NOMO-1 treated with dmso at 0.1 percent for 144 hours (cell line): ENCODE measurements around the gene IL4I1.

Source experiments
- DNase-seq: peaks from one replicate; lab custom pipeline; 2025; ENCODE audit not compliant: unreplicated experiment; lab: John Stamatoyannopoulos, UW

The IL4I1 gene

DNA sequence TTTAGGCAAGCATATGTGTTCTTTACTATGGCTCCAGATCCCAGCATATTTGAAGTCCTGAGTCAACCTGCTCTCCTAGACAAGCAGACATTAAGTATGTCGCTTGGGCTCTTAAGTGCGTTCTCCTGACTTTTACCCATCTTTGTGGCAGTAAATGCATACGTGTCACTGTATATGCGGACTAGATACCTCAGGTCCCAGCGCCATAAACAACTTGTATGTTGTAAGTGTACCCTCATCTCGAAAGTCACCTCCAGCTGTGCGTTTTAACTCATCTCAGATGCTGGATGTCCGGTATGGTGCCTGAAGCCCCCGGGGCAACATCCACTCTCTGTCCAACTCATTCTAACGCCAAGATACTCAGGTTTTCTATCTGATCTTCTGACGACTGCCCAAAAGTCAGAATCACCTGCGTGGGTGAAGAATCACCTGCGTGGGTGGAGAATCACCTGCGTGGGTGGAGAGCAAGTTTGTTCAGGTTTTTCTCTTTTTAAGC lies 44.0 kb downstream of the IL4I1 start:
- DNase-seq, result no peak

DNA sequence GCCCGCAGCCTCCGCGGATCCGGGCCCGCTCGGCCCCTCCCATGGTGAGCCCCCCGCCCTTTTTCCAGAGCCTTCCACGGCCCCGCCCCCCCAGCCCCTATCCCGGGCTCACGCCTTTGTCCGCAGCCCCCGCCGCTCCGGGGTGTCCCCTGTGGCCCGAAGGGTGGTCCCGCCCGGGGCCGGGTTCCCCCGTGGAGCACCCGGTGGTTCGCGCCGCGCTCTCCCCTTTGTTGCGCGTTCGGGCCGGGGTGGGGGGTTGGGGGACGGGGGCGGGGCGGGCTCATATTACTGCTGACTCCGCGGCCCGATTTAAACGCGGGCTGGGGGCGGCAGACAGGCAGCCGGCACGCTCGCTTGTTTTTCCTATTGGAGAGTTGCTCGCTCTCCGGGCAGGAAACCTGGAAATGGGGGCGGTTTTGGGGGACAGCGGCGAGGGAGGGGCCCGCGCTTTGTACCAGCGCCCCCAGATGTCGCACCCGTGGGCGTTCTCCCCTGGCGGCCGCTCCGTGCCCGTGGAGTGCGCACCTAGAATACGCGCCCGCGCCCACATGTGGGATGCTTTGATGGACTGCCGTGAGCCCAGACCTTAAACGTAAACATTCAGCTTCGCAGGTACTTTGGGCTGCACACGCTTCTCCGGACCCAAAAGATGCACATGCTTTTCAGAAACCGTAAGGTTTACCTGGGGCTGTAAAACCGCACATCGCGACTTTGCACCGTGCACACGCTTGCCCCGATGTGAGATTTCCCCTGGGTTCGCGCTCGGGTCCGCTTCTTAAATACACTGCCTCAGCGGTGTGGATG lies 45.0 kb downstream of the IL4I1 start:
- no peak for DNase-seq

GRCh38 chr19:49850487-49851342 lies 46.0 kb downstream of the IL4I1 start, which contains the start of gene PTOV1:
TSS of gene PTOV1 (plus strand) at chr19:49851159.
- DNase-seq, result peak; percentile 83

GRCh38 chr19:49850221-49850486 lies 46.5 kb downstream of the IL4I1 start:
- DNase-seq, result no peak

DNA sequence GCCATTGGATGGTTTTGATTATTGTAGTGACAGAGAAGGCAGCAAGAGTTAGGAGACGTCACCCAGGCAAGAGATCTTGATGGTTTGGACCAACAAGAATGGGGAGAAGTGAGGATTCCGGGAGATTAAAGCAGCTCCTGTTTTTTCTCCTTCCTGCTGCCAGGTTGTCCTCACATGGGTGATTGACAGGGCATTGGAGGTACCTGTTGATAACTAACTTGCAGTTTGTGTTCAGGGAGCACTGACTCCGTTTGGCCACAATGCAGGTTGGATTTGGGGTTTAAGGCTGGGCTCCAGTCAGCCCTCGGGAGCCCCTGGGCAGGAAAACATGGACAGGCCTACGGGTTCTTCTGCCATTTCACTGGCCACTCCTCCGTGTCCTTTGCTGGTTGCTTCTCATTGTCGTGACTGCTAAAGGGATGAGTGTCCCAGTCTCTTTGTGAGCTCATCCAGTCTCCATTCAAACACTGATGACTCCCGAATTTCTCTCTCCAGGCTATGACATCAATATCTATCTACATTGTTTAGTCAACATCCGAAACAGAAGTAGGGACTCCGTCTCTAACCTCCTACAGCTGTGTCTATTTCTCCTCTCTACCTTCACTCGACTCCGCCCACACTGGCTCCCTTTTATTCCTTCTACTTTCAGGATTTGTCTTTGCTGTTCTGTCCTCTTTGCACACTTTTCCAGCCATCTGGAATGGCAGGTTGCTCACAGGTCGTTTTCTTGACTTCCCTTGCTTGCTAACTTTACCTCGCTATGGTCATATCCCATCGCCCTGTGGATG lies 47.1 kb downstream of the IL4I1 start:
- no peak for DNase-seq

- no peak for DNase-seq
These were observed 47.7 kb downstream of the IL4I1 start for GRCh38 chr19:49848938-49849337.

DNA sequence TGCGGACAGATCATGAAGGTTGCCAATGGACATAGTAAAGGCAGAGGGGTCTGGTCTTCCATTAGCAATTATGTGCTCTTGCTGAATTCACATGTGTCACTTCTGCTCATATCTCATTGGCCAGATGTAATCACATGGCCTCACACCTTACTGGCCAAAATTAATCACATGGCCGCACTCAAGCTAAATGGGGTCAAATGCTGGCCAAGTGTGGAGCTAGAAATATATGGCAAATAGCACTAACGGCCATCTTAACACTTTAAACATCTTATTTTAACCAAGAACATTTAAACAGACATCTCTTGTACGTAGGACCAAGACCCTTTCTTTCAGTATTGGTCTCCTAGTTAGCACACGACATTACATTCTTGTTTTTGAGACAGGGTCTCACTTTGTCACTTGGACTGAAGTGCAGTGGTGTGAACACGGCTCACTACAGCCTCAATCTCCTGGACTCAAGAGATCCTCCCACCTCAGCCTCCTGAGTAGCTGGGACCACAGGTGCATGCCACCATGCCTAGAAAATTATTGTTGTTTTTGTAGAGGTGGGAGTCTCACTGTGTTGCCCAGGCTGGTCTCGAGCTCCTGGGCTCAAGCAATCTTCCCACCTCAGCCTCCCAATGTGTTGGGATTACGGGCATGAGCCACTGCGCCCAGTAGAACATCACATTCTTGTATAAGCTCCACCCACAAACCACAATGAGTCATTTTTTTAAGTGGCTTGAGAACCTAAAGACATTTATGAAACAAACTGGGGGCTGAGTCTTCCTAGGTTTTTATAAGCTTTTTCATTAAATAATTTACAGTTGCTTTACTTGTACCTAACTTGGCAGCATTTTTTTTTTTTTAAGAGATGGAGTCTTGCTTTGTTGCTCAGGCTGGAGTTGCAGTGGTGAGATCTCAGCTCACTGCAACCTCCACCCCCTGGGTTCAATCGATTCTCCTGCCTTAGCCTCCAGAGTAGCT lies 48.7 kb downstream of the IL4I1 start:
- DNase-seq, result peak; percentile 50

GRCh38 chr19:49846408-49846807 lies 50.3 kb downstream of the IL4I1 start:
- no peak for DNase-seq

- no peak for DNase-seq
These were observed 51.3 kb downstream of the IL4I1 start for GRCh38 chr19:49845414-49845813.

DNA sequence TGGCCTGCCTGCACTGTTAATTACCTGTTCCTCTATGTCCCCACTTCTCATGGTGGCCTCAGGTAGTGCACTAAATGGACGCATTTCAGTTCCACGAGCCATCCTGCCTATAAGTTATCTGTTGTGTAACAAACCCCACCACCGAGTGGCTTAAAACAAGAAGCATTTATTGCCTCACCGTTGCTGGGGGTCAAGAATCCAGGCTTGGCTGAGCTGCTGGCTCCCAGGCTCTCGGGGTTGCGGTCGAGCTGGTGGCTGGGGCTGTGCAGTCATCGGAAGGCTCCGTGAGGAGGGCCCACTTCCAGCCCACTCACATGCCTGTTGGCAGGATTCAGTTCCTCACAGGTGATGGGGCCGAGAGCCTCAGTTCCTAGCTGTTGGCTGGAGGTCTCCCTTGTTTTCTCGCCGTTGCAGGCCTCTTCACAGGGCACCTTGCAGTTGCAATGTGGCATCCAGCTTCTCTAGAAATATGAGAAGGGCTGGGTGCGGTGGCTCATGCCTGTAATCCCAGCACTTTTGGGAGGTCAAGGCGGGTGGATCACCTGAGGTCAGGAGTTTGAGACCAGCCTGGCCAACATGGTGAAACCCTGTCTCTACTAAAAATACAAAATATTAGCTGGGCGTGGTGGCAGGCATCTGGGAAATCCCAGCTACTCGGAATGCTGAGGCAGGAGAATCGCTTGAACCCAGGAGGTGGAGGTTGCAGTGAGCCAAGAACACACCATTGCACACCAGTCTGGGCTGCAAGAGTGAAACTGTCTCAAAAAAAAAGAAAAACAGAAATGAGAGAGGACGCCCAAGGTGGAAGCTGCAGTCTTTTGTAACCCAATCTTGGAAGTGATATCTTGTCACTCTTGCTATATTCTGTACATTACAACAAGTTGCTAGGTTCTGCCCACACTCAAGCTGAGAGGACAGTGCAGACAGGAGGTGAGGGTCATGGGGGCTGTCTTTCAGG lies 52.3 kb downstream of the IL4I1 start:
- DNase-seq, result peak; percentile 79

DNA sequence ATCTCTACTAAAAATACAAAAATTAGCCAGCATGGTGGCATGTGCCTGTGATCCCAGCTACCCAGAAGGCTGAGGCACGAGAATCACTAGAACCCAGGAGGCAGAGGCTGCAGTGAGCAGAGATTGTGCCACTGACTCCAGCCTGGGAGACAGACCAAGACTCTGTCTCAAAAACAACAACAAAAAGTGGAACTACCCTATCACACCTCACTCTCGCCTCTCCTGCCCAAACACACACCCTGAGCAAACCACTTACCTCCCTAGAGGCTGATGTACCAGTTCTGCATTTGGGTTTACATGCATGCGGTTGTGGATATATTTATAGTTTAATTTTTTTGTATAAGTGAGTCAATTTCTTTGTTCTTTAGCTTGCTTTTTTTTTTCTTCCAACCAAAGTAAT lies 53.4 kb downstream of the IL4I1 start:
- DNase-seq, result peak; percentile 35

DNA sequence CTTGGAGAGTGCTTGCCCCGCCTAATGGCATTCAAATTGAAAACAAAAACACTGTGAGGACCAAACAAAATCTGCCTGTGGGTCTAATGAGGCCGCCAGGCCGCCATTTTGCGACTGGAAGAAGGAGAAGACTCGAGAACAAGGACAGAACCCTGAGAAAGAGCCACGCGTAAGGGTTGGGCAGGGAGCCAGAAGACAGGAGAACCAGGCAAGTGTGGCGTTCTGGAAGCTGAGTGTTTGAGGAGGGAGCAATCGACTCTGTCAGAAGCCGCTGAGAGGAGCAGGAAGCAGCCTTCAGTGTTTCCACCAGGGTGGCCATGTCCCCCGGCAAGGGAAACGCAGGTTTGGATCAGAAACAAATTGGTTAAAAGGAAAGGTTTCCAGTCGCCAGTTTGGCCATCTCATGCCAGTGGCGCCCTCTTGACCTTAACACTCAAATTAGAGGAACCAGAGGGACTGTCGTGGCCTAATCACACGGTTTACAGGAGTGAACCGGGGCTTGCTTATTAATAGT lies 55.9 kb downstream of the IL4I1 start:
- DNase-seq, result no peak

DNA sequence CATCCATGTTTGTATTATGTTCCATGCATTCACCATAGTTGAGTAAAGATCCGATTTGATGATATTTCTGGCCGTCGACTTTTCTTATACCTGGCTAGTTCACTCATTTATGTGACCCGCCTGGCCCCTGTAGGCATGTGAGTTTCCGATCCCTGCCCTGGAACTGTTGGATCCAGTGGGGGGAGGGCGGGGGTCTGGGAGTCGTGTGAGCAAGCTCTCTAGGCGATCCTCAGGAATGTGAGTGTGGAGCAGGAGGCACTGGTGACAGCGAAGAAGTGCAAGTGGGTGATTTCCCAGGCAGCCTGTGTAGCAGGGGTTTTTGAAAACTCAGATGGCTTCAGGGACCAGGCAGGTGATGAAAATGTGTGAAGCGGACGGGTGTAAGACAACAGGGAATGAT lies 56.4 kb downstream of the IL4I1 start:
- no peak for DNase-seq

GRCh38 chr19:49839713-49840112 lies 57.0 kb downstream of the IL4I1 start:
- no peak for DNase-seq
